PC-3 (cell line): ENCODE data around the gene TRIM52. TPM values are rescaled to one million over a fixed set of nuclear protein-coding genes. Genes with fewer than 3 reads are reported as not detected.
"Not testable (repeated sequence)": the region's sequence is repeated elsewhere in the genome, so short reads cannot be mapped to it uniquely, and the experiment has no call there.

Experiments used
- ATAC-seq: fragments of 200-7000 bp; cut with Tn5 transposase; 2 replicates; pipeline ENCODE4 v1.9.1; 2020; ENCODE audit warnings: mild to moderate bottlenecking, moderate library complexity
- BruUV-seq: library from RNA; stranded (reverse); fragments of 400-500 nt; replicated peaks from 2 replicates; lab custom pipeline; 2021; lab: Mats Ljungman, UMichigan
- CTCF ChIA-PET: fragments of 300-600 bp; sonication (Branson Sonifier 250); formaldehyde crosslinking; loops from one replicate; lab custom pipeline; 2022; ENCODE audit warnings: antibody characterized with exemption; lab: Charles Lee
- POLR2A ChIA-PET: fragments of 300-600 bp; sonication (Branson Sonifier 250); formaldehyde crosslinking; loops from one replicate; lab custom pipeline; 2022; ENCODE audit warnings: antibody characterized with exemption; ENCODE audit not compliant: unreplicated experiment; lab: Charles Lee
- DNase-seq: peaks from one replicate; pipeline ENCODE4 v3.0.0-alpha.2; 2015
- H2AFZ ChIP-seq: fragments of 300-600 bp; sonication (generic); 2 replicates; pipeline ENCODE4 v1.6.0; 2016; ENCODE audit warnings: antibody characterized with exemption, low read length
- H3F3A ChIP-seq: fragments of 300-600 bp; sonication (generic); one replicate; pipeline ENCODE4 v1.6.0; 2017; ENCODE audit warnings: antibody characterized with exemption, low read length, control low read depth, mild to moderate bottlenecking; ENCODE audit not compliant: unreplicated experiment
- H3K27ac ChIP-seq: fragments of 300-600 bp; sonication (generic); 2 replicates; pipeline ENCODE4 v1.5.1; 2016; ENCODE audit warnings: mild to moderate bottlenecking, low read length
- H3K27me3 ChIP-seq: fragments of 300-600 bp; sonication (generic); 2 replicates; pipeline ENCODE4 v1.6.1; 2016; ENCODE audit warnings: low read length, mixed read lengths
- H3K36me3 ChIP-seq: fragments of 300-600 bp; sonication (generic); 2 replicates; pipeline ENCODE4 v1.6.1; 2016; ENCODE audit warnings: low read depth, mixed run types, low read length, mixed read lengths
- H3K4me1 ChIP-seq: fragments of 300-600 bp; sonication (generic); 2 replicates; pipeline ENCODE4 v1.5.1; 2016; ENCODE audit warnings: low read length; ENCODE audit not compliant: insufficient read depth
- H3K4me2 ChIP-seq: fragments of 300-600 bp; sonication (generic); 2 replicates; pipeline ENCODE4 v1.6.0; 2016; ENCODE audit warnings: low read length
- H3K4me3 ChIP-seq: fragments of 300-600 bp; sonication (generic); 2 replicates; pipeline ENCODE4 v1.5.1; 2016; ENCODE audit warnings: mild to moderate bottlenecking, low read length, mixed read lengths
- H3K79me2 ChIP-seq: fragments of 300-600 bp; sonication (generic); 2 replicates; pipeline ENCODE4 v1.6.1; 2017; ENCODE audit warnings: low read length, mixed read lengths
- H3K9ac ChIP-seq: fragments of 300-600 bp; sonication (generic); 2 replicates; pipeline ENCODE4 v1.6.0; 2016; ENCODE audit warnings: mild to moderate bottlenecking, low read length
- H3K9me2 ChIP-seq: fragments of 300-600 bp; sonication (generic); replicated peaks from 2 replicates; pipeline ENCODE4 v1.6.1; 2016; ENCODE audit warnings: mixed run types, low read length, mixed read lengths
- H3K9me3 ChIP-seq: fragments of 300-600 bp; sonication (generic); 2 replicates; pipeline ENCODE4 v1.6.1; 2016; ENCODE audit warnings: low read length, mixed read lengths
- H4K20me1 ChIP-seq: fragments of 300-600 bp; sonication (generic); 2 replicates; pipeline ENCODE4 v1.6.1; 2016; ENCODE audit warnings: low read length, mixed read lengths
- CTCF ChIP-seq: fragments of 300-600 bp; sonication (generic); conservative IDR thresholded peaks from 2 replicates; pipeline ENCODE4 v1.5.1; 2017; ENCODE audit warnings: antibody characterized with exemption, low read depth, mild to moderate bottlenecking, low read length
- EZH2 ChIP-seq: fragments of 300-600 bp; sonication (generic); IDR thresholded peaks from one replicate; pipeline ENCODE4 v1.6.1; 2017; ENCODE audit warnings: antibody characterized with exemption, mild to moderate bottlenecking, low read length; ENCODE audit not compliant: unreplicated experiment
- EZH2phosphoT487 ChIP-seq: fragments of 300-600 bp; sonication (generic); IDR thresholded peaks from 2 replicates; pipeline ENCODE4 v1.6.1; 2018; ENCODE audit warnings: mild to moderate bottlenecking, antibody characterized with exemption, low read length, borderline replicate concordance
- intact Hi-C: fragments of 100-400 bp; cut with micrococcal nuclease; formaldehyde crosslinking; loops from 2 replicates; pipeline ENCODE4 v1.9.0; 2023
- total RNA-seq: library from RNA; depleted of rRNA; stranded (reverse); fragments of >200 nt; gene quantifications from 2 replicates; pipeline ENCODE4 v1.2.3, GENCODE V29; 2014

Gene TRIM52
- total RNA-seq, 1 experiment from 2014 or later, result 4.4 TPM

- no peak overlapping the region for H3K27ac ChIP-seq
- ChIA-PET POLR2A (no interaction called here), CTCF (no interaction called here)
- H3K36me3 ChIP-seq, result no peaks in the 10 kb centered on the region
- intact Hi-C loops, result no loop called here
- H3K27me3 ChIP-seq, result no peaks in the 10 kb centered on the region
- no TSS peak for BruUV-seq
- no peaks in the 10 kb centered on the region for H3K9me3 ChIP-seq
- H3K9me2 ChIP-seq, result no peaks in the 10 kb centered on the region
- no peaks in the 10 kb centered on the region for H3K4me1 ChIP-seq
- TF ChIP-seq CTCF (no peak), EZH2phosphoT487 (no peak), EZH2 (no peak)
- H3K9ac ChIP-seq, result no peak overlapping the region
- no peak overlapping the region for H3K4me3 ChIP-seq
- no peaks in the 10 kb centered on the region for H4K20me1 ChIP-seq
- H3K79me2 ChIP-seq, result no peaks in the 10 kb centered on the region
- no peaks in the 10 kb centered on the region for H3F3A ChIP-seq
- no peak for ATAC-seq
- H3K4me2 ChIP-seq, result no peak overlapping the region
- no peak overlapping the region for H2AFZ ChIP-seq
- DNase-seq, result no peak
Observed at GRCh38 chr5:181212080-181212479, 48.9 kb downstream of the TRIM52 start.

GRCh38 chr5:181211208-181211607, 49.7 kb downstream of the TRIM52 start:
- ChIA-PET CTCF (no interaction called here), POLR2A (no interaction called here)

GRCh38 chr5:181210698-181211097, 50.2 kb downstream of the TRIM52 start:
- CTCF ChIA-PET, H3K4me2 ChIP-seq, ATAC-seq, BruUV-seq, H3K79me2 ChIP-seq, H3K36me3 ChIP-seq, H3K4me3 ChIP-seq, DNase-seq, H3F3A ChIP-seq, H3K9me3 ChIP-seq, H3K9ac ChIP-seq, H3K27me3 ChIP-seq, H3K4me1 ChIP-seq, H3K9me2 ChIP-seq, H2AFZ ChIP-seq, POLR2A ChIA-PET, intact Hi-C loops, H4K20me1 ChIP-seq, H3K27ac ChIP-seq: not testable (repeated sequence)

More at GRCh38 chr5:181211208-181211607, 49.7 kb downstream of the TRIM52 start:
- no peaks in the 10 kb centered on the region for H4K20me1 ChIP-seq
- BruUV-seq, result no TSS peak
- H3K9ac ChIP-seq, result no peak overlapping the region
- no peaks in the 10 kb centered on the region for H3K79me2 ChIP-seq
- no peak overlapping the region for H3K4me2 ChIP-seq
- intact Hi-C loops, result no loop called here
- H3K4me1 ChIP-seq, result peaks cover 3% of the 10 kb centered on the region
- H3K27ac ChIP-seq, result no peak overlapping the region
- no peak overlapping the region for H2AFZ ChIP-seq
- H3K4me3 ChIP-seq, result no peak overlapping the region
- no peaks in the 10 kb centered on the region for H3K36me3 ChIP-seq
- no peaks in the 10 kb centered on the region for H3K9me3 ChIP-seq
- DNase-seq (no peak), ATAC-seq (no peak)
- H3K27me3 ChIP-seq, result no peaks in the 10 kb centered on the region
- no peaks in the 10 kb centered on the region for H3K9me2 ChIP-seq
- no peaks in the 10 kb centered on the region for H3F3A ChIP-seq
- TF ChIP-seq EZH2phosphoT487 (no peak), CTCF (peak; percentile 21; the same call in 1 of the 2 replicates)

GRCh38 chr5:181210148-181210547, 50.8 kb downstream of the TRIM52 start:
- CTCF ChIA-PET, H3K9ac ChIP-seq, H3K9me3 ChIP-seq, H3K36me3 ChIP-seq, ATAC-seq, H4K20me1 ChIP-seq, H3K27me3 ChIP-seq, H3K79me2 ChIP-seq, POLR2A ChIA-PET, H3K27ac ChIP-seq, H3K4me2 ChIP-seq, H3F3A ChIP-seq, H3K9me2 ChIP-seq, DNase-seq, H2AFZ ChIP-seq, BruUV-seq, H3K4me3 ChIP-seq, intact Hi-C loops: not testable (repeated sequence)
- peaks cover 12% of the 10 kb centered on the region for H3K4me1 ChIP-seq

- H3K9me2 ChIP-seq, H3K4me3 ChIP-seq, H3K4me2 ChIP-seq, BruUV-seq, H3K9ac ChIP-seq, H3K79me2 ChIP-seq, H3K27ac ChIP-seq, H2AFZ ChIP-seq, H3K36me3 ChIP-seq, H3K9me3 ChIP-seq, H3K27me3 ChIP-seq, intact Hi-C loops, POLR2A ChIA-PET, DNase-seq, H3F3A ChIP-seq, H4K20me1 ChIP-seq, ATAC-seq, CTCF ChIA-PET: not testable (repeated sequence)
- H3K4me1 ChIP-seq, result peaks cover 12% of the 10 kb centered on the region
Observed at GRCh38 chr5:181209006-181209405, 51.9 kb downstream of the TRIM52 start.
